ENCODE measurements around the gene CIROP.
"Not testable (repeated sequence)": the region's sequence is repeated elsewhere in the genome, so short reads cannot be mapped to it uniquely, and the experiment has no call there.

Gene CIROP

GRCh38 chr14:23112359-23113178, 7.8 kb upstream of the CIROP start:
- no peak for DNase-seq

GRCh38 chr14:23110579-23111365, 6.0 kb upstream of the CIROP start:
- no peak for DNase-seq

GRCh38 chr14:23109769-23110168, 5.0 kb upstream of the CIROP start:
- DNase-seq: no peak

- not testable (repeated sequence) for DNase-seq
These were observed 3.4 kb upstream of the CIROP start for GRCh38 chr14:23108169-23108568.

GRCh38 chr14:23107620-23108019, 2.8 kb upstream of the CIROP start:
- DNase-seq: not testable (repeated sequence)

- DNase-seq: no peak
These were observed 1.9 kb upstream of the CIROP start for GRCh38 chr14:23106747-23107045.

- DNase-seq: no peak
These were observed 597 bp upstream of the CIROP start for GRCh38 chr14:23105348-23105824.

- no peak for DNase-seq
These were observed 659 bp downstream of the CIROP start for GRCh38 chr14:23104070-23104590.

GRCh38 chr14:23103581-23103980, 1.2 kb downstream of the CIROP start:
- DNase-seq: no peak

- DNase-seq: no peak
These were observed 2.0 kb downstream of the CIROP start for GRCh38 chr14:23102801-23103200.

GRCh38 chr14:23101986-23102625, 2.7 kb downstream of the CIROP start:
- DNase-seq: no peak

- DNase-seq: no peak
These were observed 3.4 kb downstream of the CIROP start for GRCh38 chr14:23101213-23101970.

GRCh38 chr14:23099212-23099861, 5.5 kb downstream of the CIROP start:
- DNase-seq: no peak

- DNase-seq: no peak
These were observed 7.0 kb downstream of the CIROP start for GRCh38 chr14:23097786-23098185.

- DNase-seq: no peak
These were observed 9.3 kb downstream of the CIROP start, which contains the start of gene C14orf119 for GRCh38 chr14:23095196-23096108. Gene C14orf119, plus strand, starts transcription at chr14:23095505. Its CDS starts 2,154 bp downstream, at chr14:23097659.

GRCh38 chr14:23094666-23095195, 10.1 kb downstream of the CIROP start, which contains the start of gene ACIN1:
Gene ACIN1, minus strand, starts transcription at chr14:23095136. Its CDS starts 24 bp downstream, at chr14:23095112.
- no peak for DNase-seq

- DNase-seq: no peak
These were observed 10.7 kb downstream of the CIROP start for GRCh38 chr14:23093991-23094665.

- DNase-seq: no peak
These were observed 11.3 kb downstream of the CIROP start for GRCh38 chr14:23093526-23093925.

GRCh38 chr14:23093104-23093503, 11.7 kb downstream of the CIROP start:
- DNase-seq: no peak
